NB4 (cell line): ENCODE data around the gene DUSP7.

Experiments
- DNase-seq: peaks from one replicate; pipeline ENCODE4 v3.0.0; 2010; ENCODE audit warnings: low read depth
- H3K4me3 ChIP-seq: one replicate; pipeline ENCODE4 v1.5.1; 2011; ENCODE audit warnings: mild to moderate bottlenecking, low read depth, low read length, moderate library complexity
- MAX ChIP-seq: IDR thresholded peaks from 2 replicates; pipeline ENCODE4 v1.6.1; 2011; ENCODE audit warnings: low read depth, low read length
- MYC ChIP-seq: IDR thresholded peaks from 2 replicates; pipeline ENCODE4 v1.6.1; 2011; ENCODE audit warnings: low read depth, low read length
- POLR2A ChIP-seq: IDR thresholded peaks from 2 replicates; pipeline ENCODE4 v1.6.1; 2011; ENCODE audit warnings: mild to moderate bottlenecking; ENCODE audit not compliant: insufficient read length; ENCODE audit errors: extremely low read depth
- TF ChIP-seq, protein P1 (sequence below): IDR thresholded peaks from one replicate; pipeline ENCODE4 v1.5.1; 2012; ENCODE audit warnings: low read depth, low read length

Gene DUSP7

GRCh38 chr3:52050571-52050970, 5.8 kb downstream of the DUSP7 start:
- TF ChIP-seq MYC, result no peak
- TF ChIP-seq POLR2A, result no peak
- TF ChIP-seq, protein P1, sequence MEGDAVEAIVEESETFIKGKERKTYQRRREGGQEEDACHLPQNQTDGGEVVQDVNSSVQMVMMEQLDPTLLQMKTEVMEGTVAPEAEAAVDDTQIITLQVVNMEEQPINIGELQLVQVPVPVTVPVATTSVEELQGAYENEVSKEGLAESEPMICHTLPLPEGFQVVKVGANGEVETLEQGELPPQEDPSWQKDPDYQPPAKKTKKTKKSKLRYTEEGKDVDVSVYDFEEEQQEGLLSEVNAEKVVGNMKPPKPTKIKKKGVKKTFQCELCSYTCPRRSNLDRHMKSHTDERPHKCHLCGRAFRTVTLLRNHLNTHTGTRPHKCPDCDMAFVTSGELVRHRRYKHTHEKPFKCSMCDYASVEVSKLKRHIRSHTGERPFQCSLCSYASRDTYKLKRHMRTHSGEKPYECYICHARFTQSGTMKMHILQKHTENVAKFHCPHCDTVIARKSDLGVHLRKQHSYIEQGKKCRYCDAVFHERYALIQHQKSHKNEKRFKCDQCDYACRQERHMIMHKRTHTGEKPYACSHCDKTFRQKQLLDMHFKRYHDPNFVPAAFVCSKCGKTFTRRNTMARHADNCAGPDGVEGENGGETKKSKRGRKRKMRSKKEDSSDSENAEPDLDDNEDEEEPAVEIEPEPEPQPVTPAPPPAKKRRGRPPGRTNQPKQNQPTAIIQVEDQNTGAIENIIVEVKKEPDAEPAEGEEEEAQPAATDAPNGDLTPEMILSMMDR, result no peak
- no peak for TF ChIP-seq MAX

DNA sequence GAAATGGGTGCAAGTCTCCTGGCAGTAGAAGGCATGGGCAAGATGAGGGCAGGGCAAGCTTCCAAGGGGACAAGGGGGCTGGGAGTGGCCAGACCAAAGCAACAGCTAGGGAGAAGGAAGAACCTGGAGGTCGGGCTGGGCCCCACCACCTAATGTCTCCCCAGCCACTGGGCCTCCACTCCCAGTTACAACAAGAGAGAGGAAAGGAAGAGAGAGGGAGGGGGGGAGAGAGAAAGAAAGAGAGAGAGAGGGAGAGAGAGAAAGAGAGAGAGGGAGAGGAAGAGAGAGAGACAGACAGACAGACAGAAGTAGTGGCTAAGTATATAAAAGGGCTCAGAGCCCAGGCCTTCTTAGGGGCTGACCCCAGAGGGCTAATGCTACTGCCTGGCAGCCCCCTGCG, 6.9 kb downstream of the DUSP7 start:
- no peak for DNase-seq
- no peak overlapping the region for H3K4me3 ChIP-seq
- no peak for TF ChIP-seq POLR2A
- TF ChIP-seq, protein P1, result no peak
- no peak for TF ChIP-seq MAX
- TF ChIP-seq MYC, result no peak

More at GRCh38 chr3:52050571-52050970, 5.8 kb downstream of the DUSP7 start:
- no peak for DNase-seq
- H3K4me3 ChIP-seq, result no peak overlapping the region

DNA sequence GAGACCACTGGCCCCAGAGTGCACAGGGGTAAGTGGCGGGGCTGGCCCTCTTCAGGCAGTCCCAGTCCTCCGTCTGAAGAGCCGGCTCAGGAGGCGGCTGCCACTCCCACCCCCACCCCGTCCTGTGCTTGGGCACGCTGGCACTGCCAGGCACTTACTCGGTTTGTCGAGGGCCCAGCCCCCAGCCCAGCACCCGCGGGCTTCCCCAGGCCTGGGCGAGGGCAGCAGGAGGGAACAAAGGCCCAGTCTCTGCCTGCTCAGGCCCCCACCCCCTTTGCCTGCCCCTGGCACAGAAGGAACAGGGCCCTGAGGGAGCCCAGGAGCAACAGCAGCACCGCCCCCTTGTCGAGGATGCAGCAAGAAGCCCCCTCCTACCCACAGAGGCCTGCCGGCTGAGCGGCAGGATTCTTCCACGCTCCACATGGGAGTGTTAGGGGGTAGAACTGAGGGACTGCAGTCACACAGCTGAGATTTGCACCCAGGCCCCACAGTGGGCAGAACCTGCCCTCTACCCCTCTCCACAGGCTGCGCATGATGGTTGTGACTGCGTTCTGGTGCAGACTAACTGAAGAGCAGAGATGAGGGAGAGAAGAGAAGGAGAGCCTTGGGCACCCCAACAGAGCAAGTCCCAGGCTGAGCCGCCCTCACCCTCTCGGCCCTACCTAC, 8.9 kb downstream of the DUSP7 start:
- TF ChIP-seq POLR2A (no peak), MYC (no peak), MAX (no peak)
- TF ChIP-seq, protein P1, result no peak
- DNase-seq, result no peak
- no peak overlapping the region for H3K4me3 ChIP-seq

GRCh38 chr3:52046902-52047239, 9.5 kb downstream of the DUSP7 start:
- no peak overlapping the region for H3K4me3 ChIP-seq
- no peak for DNase-seq
- TF ChIP-seq MAX, result no peak
- TF ChIP-seq, protein P1, result no peak

DNA sequence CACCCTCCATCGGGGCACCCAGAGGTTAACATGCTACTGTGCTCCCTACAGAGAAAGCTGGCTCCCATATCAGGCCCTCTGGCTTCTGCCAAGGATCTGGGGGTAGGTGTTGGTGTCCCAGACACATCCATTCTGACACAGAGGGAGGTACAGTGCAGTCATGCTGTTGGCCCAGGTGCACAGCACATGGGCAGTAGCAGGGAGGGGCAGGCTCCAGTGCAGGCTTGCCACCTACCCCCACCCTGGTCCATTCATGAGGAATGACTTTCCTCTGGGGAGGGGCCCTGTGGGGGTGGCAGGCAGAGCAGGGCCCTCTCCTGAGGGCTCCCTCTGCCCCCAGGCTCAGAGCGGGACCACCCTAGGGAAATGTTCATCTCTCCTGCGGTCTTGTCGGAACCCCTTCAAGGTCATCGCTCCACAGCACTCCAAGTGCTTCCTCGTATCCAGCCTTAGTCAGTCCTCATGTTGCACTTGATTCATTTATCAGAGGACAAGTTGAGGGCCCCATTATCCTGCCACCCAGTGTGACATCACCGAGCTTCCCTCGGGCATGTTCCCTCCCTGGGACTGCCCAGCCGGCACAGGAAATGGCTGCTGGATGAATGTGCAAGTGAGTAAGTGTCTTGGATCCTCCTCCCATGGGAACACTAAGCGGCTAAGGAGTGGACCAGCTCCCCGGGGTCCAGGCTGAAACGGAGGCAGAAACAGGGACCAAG, 10.0 kb downstream of the DUSP7 start:
- TF ChIP-seq MAX, result no peak
- TF ChIP-seq, protein P1, result no peak
- no peak for TF ChIP-seq MYC
- no peak for TF ChIP-seq POLR2A
- H3K4me3 ChIP-seq, result no peak overlapping the region
- DNase-seq, result no peak
